K562 (cell line): Measurements from ENCODE around the gene ZDHHC12. TPM values are rescaled to one million over a fixed set of nuclear protein-coding genes. Genes with fewer than 3 reads are reported as not detected.

Experiments used
- BRD4 ChIP-seq: fragments of 200-600 bp; sonication (generic); IDR thresholded peaks from 2 replicates; pipeline ENCODE4 v1.6.1; 2017; ENCODE audit warnings: inconsistent platforms
- ETS2 ChIP-seq: IDR thresholded peaks from 2 replicates; pipeline ENCODE4 v1.6.1; 2016; ENCODE audit warnings: borderline replicate concordance, missing genetic modification characterization, mild to moderate bottlenecking, moderate library complexity, missing compliant biosample characterization; ENCODE audit not compliant: poor library complexity, severe bottlenecking
- FOS ChIP-seq: IDR thresholded peaks from 3 replicates; pipeline ENCODE4 v1.6.1; 2011; ENCODE audit not compliant: insufficient read length; ENCODE audit errors: extremely low read depth
- KLF13 ChIP-seq: fragments of 450-650 bp; IDR thresholded peaks from 2 replicates; pipeline ENCODE4 v1.6.1; 2016; ENCODE audit warnings: missing genetic modification characterization, low read depth, mild to moderate bottlenecking, missing compliant biosample characterization, moderate library complexity, borderline replicate concordance
- MCM3 ChIP-seq: fragments of 450-650 bp; IDR thresholded peaks from 2 replicates; pipeline ENCODE4 v1.6.1; 2016
- PCBP1 ChIP-seq: fragments of 200-400 bp; formaldehyde crosslinking; IDR thresholded peaks from 2 replicates; pipeline ENCODE4 v1.6.1; 2018; ENCODE audit warnings: mild to moderate bottlenecking, low read depth, low read length; ENCODE audit not compliant: poor library complexity, severe bottlenecking
- PML ChIP-seq: IDR thresholded peaks from 2 replicates; pipeline ENCODE4 v1.6.1; 2012; ENCODE audit warnings: low read length, inconsistent platforms
- TAF15 ChIP-seq: fragments of 200-400 bp; formaldehyde crosslinking; IDR thresholded peaks from 2 replicates; pipeline ENCODE4 v1.6.1; 2017; ENCODE audit warnings: mild to moderate bottlenecking, low read depth, low read length, moderate library complexity
- TCF7L2 ChIP-seq: fragments of 150-350 bp; IDR thresholded peaks from 2 replicates; pipeline ENCODE4 v1.6.1; 2016; ENCODE audit warnings: low read depth, mild to moderate bottlenecking, low read length, moderate library complexity
- ZBTB17 ChIP-seq: fragments of 450-650 bp; formaldehyde crosslinking; IDR thresholded peaks from 2 replicates; pipeline ENCODE4 v1.4.0; 2020; ENCODE audit warnings: mild to moderate bottlenecking
- ZNF24 ChIP-seq: fragments of 450-650 bp; IDR thresholded peaks from 2 replicates; pipeline ENCODE4 v1.6.1; 2016
- polyA plus RNA-seq, 8 experiments: library from polyadenylated mRNA; depleted of rRNA in 4 of 8; stranded (reverse) in 5 of 8; unstranded in 3 of 8; fragments of >200 nt; fragmentation: Nextera tagmentation in 2 of 8; fragmentation: Illumina TruSeq in 1 of 8; extraction: Ambion mirVana in 2 of 8; extraction: Trizol in 1 of 8; gene quantifications; 2 replicates each; pipeline versions ENCODE4 v1.2.1 to v1.2.3, GENCODE V29; 2011 to 2014; ENCODE audit warnings: inconsistent platforms in 1 of 8, missing spikeins in 1 of 8
- total RNA-seq, 7 experiments: library from RNA; depleted of rRNA in 6 of 7; stranded (reverse); fragments of >200 nt in 6 of 7; fragmentation: Illumina TruSeq in 2 of 7; extraction: Trizol in 2 of 7; gene quantifications; 2 replicates each; pipeline versions ENCODE4 v1.2.1 to v1.2.3, GENCODE V29; 2011 to 2021; ENCODE audit warnings: low replicate concordance in 1 of 7
- TF ChIP-seq, protein P1 (sequence below): fragments of 250-450 bp; sonication (Bioruptor Pico); IDR thresholded peaks from 2 replicates; pipeline ENCODE4 v1.9.0; 2021; ENCODE audit warnings: mild to moderate bottlenecking
- TF ChIP-seq, protein P2 (sequence below): fragments of 200-800 bp; sonication (Bioruptor generic); IDR thresholded peaks from 2 replicates; pipeline ENCODE4 v1.6.1; 2016; ENCODE audit warnings: missing genetic modification characterization, missing compliant biosample characterization

ZDHHC12 gene
- total and polyA plus RNA-seq, 9 of the 15 experiments (the other 6 are each of a cell fraction or from before 2014, with no cell fraction given): 0.21 to 38.0 (median 13.8) TPM

DNA sequence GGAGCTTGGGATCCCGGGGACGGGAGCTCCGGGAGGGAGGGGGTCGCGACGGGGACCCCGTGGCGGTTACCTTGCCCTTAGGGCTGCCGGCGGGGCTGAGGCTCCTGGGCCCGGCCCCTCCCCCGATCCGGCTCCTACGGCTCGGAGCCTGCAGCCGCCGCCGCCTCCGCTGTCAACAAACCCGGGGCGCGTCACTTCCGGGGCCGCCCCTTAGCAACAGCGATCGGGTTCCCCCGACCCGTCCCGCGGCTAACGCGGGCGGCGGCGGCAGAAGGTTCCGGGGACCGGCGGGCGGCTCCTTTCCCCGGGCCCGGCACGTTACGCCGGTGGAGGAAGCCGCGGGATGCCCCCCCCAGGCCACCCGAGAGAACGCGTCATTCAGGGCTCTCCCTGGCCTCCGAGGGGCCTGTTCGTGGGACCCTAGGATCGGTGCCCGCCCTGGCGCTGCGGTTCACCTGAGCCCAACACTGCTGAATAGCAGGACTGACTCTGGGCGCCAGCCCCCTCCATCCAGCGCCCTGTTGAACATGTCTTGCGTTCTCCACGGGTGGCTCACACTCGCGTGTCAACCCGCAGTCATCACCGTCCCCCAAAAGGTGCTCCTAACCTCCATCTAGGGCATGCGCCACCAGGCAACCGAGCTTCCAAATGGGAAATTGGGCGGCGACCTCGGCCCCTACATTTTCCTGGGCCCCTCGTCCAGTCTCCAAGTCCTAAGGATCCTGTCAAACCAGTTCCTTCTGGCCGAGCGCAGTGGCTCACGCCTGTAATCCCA, 48.0 kb upstream of the ZDHHC12 start, which contains the start of gene ZER1 (continued):
- TF ChIP-seq, protein P1, sequence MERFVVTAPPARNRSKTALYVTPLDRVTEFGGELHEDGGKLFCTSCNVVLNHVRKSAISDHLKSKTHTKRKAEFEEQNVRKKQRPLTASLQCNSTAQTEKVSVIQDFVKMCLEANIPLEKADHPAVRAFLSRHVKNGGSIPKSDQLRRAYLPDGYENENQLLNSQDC: peak; percentile 76; the same call in 1 of the 2 replicates
- TF ChIP-seq, protein P2, sequence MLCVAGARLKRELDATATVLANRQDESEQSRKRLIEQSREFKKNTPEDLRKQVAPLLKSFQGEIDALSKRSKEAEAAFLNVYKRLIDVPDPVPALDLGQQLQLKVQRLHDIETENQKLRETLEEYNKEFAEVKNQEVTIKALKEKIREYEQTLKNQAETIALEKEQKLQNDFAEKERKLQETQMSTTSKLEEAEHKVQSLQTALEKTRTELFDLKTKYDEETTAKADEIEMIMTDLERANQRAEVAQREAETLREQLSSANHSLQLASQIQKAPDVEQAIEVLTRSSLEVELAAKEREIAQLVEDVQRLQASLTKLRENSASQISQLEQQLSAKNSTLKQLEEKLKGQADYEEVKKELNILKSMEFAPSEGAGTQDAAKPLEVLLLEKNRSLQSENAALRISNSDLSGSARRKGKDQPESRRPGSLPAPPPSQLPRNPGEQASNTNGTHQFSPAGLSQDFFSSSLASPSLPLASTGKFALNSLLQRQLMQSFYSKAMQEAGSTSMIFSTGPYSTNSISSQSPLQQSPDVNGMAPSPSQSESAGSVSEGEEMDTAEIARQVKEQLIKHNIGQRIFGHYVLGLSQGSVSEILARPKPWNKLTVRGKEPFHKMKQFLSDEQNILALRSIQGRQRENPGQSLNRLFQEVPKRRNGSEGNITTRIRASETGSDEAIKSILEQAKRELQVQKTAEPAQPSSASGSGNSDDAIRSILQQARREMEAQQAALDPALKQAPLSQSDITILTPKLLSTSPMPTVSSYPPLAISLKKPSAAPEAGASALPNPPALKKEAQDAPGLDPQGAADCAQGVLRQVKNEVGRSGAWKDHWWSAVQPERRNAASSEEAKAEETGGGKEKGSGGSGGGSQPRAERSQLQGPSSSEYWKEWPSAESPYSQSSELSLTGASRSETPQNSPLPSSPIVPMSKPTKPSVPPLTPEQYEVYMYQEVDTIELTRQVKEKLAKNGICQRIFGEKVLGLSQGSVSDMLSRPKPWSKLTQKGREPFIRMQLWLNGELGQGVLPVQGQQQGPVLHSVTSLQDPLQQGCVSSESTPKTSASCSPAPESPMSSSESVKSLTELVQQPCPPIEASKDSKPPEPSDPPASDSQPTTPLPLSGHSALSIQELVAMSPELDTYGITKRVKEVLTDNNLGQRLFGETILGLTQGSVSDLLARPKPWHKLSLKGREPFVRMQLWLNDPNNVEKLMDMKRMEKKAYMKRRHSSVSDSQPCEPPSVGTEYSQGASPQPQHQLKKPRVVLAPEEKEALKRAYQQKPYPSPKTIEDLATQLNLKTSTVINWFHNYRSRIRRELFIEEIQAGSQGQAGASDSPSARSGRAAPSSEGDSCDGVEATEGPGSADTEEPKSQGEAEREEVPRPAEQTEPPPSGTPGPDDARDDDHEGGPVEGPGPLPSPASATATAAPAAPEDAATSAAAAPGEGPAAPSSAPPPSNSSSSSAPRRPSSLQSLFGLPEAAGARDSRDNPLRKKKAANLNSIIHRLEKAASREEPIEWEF (CRISPR knock-in tag): no peak
- TF ChIP-seq FOS: no peak
- TF ChIP-seq MCM3: no peak
- TF ChIP-seq ZNF24: peak; percentile 75; the same call in 1 of the 2 replicates
- TF ChIP-seq ETS2 (tag): no peak
- TF ChIP-seq KLF13 (tag): peak; percentile 70; the same call in 1 of the 2 replicates
- TF ChIP-seq TAF15: no peak
- peak; percentile 61 for TF ChIP-seq PCBP1
- 0 out of 2 replicates have a peak, but pooled peaks have one; percentile 60 for TF ChIP-seq BRD4
- TF ChIP-seq PML: no peak
- TF ChIP-seq ZBTB17 (CRISPR knock-in tag): 0 out of 2 replicates have a peak, but pooled peaks have one; percentile 62
- TF ChIP-seq TCF7L2: no peak
